Activated CD8-positive, alpha-beta T cell treated with anti-CD3 and anti-CD28 coated beads, Interleukin-2, amount 10 ng/mL, durations not matched to agents 7 days and 5 days (primary cell): ENCODE results near the gene D2HGDH. TPM values are rescaled to one million over a fixed set of nuclear protein-coding genes. Genes with fewer than 3 reads are reported as not detected.
"Not testable (repeated sequence)": the region's sequence is repeated elsewhere in the genome, so short reads cannot be mapped to it uniquely, and the experiment has no call there.

Experiments used
- ATAC-seq: fragments of 150-1000 bp; cut with Tn5 transposase; one replicate; pipeline ENCODE4 v1.10.0; 2021; ENCODE audit warnings: moderate library complexity
- CTCF ChIA-PET: fragments of 350-600 bp; sonication (Branson Sonifier 250); formaldehyde crosslinking; loops from one replicate; lab custom pipeline; 2021; ENCODE audit warnings: antibody characterized with exemption; lab: Charles Lee
- POLR2A ChIA-PET: fragments of 350-600 bp; sonication (Branson Sonifier 250); formaldehyde crosslinking; loops from one replicate; lab custom pipeline; 2021; ENCODE audit warnings: antibody characterized with exemption; lab: Charles Lee
- DNase-seq: peaks from one replicate; pipeline ENCODE4 v3.0.0-alpha.2; 2020
- H3K27ac Mint-ChIP-seq: one replicate; pipeline ENCODE4 v1.8.0; 2021; ENCODE audit warnings: mild to moderate bottlenecking, mixed read lengths
- H3K27me3 Mint-ChIP-seq: one replicate; pipeline ENCODE4 v1.8.0; 2021; ENCODE audit warnings: low read depth, mixed read lengths
- H3K36me3 Mint-ChIP-seq: one replicate; pipeline ENCODE4 v1.8.0; 2021; ENCODE audit warnings: low read depth, mixed read lengths
- H3K4me1 Mint-ChIP-seq: one replicate; pipeline ENCODE4 v1.8.0; 2021; ENCODE audit warnings: low read depth, mixed read lengths
- H3K4me3 Mint-ChIP-seq: one replicate; pipeline ENCODE4 v1.8.0; 2021; ENCODE audit warnings: mild to moderate bottlenecking, mixed read lengths
- H3K9me3 Mint-ChIP-seq: one replicate; pipeline ENCODE4 v1.8.0; 2022; ENCODE audit warnings: mixed read lengths; ENCODE audit not compliant: insufficient read depth
- total RNA-seq, 2 experiments: library from RNA; stranded (reverse); gene quantifications; one replicate each; pipeline ENCODE4 v1.2.3, GENCODE V29; 2021

The D2HGDH gene
- total RNA-seq, 2 experiments from 2014 or later: 26.3 to 28.0 TPM

GRCh38 chr2:241738040-241738686, 3.7 kb downstream of the D2HGDH start:
- Mint-ChIP-seq H3K9me3 (no peaks in the 10 kb centered on the region), H3K27ac (no peak overlapping the region), H3K4me1 (peaks cover 55% of the 10 kb centered on the region), H3K36me3 (peaks cover 10% of the 10 kb centered on the region), H3K4me3 (no peak overlapping the region), H3K27me3 (no peaks in the 10 kb centered on the region)
- ATAC-seq: no peak
- POLR2A ChIA-PET: no interaction called here
- DNase-seq: no peak
- CTCF ChIA-PET: interaction anchor here (1.2 kb wide), 1 partner anchor 8 kb away, joined by 3 read pairs; no protein-coding TSS in a partner anchor

DNA sequence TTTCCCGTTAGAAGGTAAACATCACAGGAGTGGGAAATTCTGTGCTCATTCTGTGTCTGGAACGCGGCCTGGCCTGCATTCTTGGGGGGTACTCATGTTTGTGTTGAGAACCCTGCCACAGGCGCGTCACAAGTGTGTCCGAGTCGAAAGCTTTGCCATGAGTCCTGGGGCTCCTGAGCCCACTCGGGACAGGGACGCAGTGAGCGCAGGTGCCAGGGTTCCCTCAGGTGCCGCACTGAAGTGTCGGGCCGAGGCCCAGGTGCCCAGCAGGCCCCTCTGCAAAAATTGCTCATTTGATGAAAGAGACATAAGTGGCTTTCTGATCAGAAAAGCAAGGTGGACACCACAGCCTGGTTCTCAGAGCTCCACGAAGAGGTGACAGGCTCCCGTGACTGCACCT, 4.7 kb downstream of the D2HGDH start:
- Mint-ChIP-seq H3K9me3 (no peaks in the 10 kb centered on the region), H3K27ac (no peak overlapping the region), H3K4me3 (no peak overlapping the region), H3K4me1 (peaks cover 55% of the 10 kb centered on the region), H3K36me3 (peaks cover 10% of the 10 kb centered on the region), H3K27me3 (no peaks in the 10 kb centered on the region)
- ATAC-seq (no peak), DNase-seq (no peak)
- POLR2A ChIA-PET: interaction anchor here (1.2 kb wide), 1 partner anchor 24 kb away, joined by 4 read pairs; no protein-coding TSS in a partner anchor
- CTCF ChIA-PET: interaction anchor here (0.9 to 1.3 kb wide), 3 partner anchors 37 to 135 kb away, joined by 3 read pairs; partner anchors contain the start of gene ING5

- Mint-ChIP-seq H3K27me3 (no peaks in the 10 kb centered on the region), H3K9me3 (no peaks in the 10 kb centered on the region), H3K4me1 (peaks cover 53% of the 10 kb centered on the region), H3K4me3 (no peak overlapping the region), H3K36me3 (peaks cover 12% of the 10 kb centered on the region), H3K27ac (peak overlapping the region; percentile 56)
- no peak for ATAC-seq
- no peak for DNase-seq
- CTCF ChIA-PET: interaction anchor here (0.9 to 1.3 kb wide), 4 partner anchors 38 to 134 kb away, joined by 3 read pairs; partner anchors contain the start of gene ING5
- POLR2A ChIA-PET: interaction anchor here (1.1 to 1.2 kb wide), 2 partner anchors 23 kb away, joined by 4 to 5 read pairs; no protein-coding TSS in a partner anchor
These were observed 5.2 kb downstream of the D2HGDH start for GRCh38 chr2:241739651-241740050.

GRCh38 chr2:241741016-241741415, 6.6 kb downstream of the D2HGDH start:
- H3K4me1 Mint-ChIP-seq: peaks cover 49% of the 10 kb centered on the region
- H3K36me3 Mint-ChIP-seq: peaks cover 25% of the 10 kb centered on the region
- ATAC-seq (peak; percentile 56), DNase-seq (peak; percentile 47)
- POLR2A ChIA-PET: interaction anchor here (0.6 to 1.6 kb wide), 3 partner anchors 21 to 39 kb away, joined by 3 to 5 read pairs (median 5); partner anchors contain the start of gene ING5
- H3K4me3 Mint-ChIP-seq: no peak overlapping the region
- H3K9me3 Mint-ChIP-seq: no peaks in the 10 kb centered on the region
- CTCF ChIA-PET: interaction anchor here (0.9 to 1.2 kb wide), 2 partner anchors 64 to 128 kb away, joined by 3 read pairs; no protein-coding TSS in a partner anchor
- H3K27me3 Mint-ChIP-seq: no peaks in the 10 kb centered on the region
- H3K27ac Mint-ChIP-seq: peak overlapping the region; percentile 53

- Mint-ChIP-seq H3K27me3 (no peaks in the 10 kb centered on the region), H3K9me3 (no peaks in the 10 kb centered on the region), H3K36me3 (peaks cover 27% of the 10 kb centered on the region), H3K4me3 (no peak overlapping the region), H3K4me1 (peaks cover 42% of the 10 kb centered on the region), H3K27ac (no peak overlapping the region)
- DNase-seq (no peak), ATAC-seq (no peak)
- ChIA-PET CTCF (no interaction called here), POLR2A (interaction anchor here (0.6 kb wide), 1 partner anchor 41 kb away, joined by 3 read pairs; the partner anchor contains the start of gene ING5)
These were observed 8.0 kb downstream of the D2HGDH start for GRCh38 chr2:241742320-241742939.

GRCh38 chr2:241743008-241743407, 8.6 kb downstream of the D2HGDH start:
- DNase-seq, CTCF ChIA-PET, ATAC-seq: not testable (repeated sequence)

DNA sequence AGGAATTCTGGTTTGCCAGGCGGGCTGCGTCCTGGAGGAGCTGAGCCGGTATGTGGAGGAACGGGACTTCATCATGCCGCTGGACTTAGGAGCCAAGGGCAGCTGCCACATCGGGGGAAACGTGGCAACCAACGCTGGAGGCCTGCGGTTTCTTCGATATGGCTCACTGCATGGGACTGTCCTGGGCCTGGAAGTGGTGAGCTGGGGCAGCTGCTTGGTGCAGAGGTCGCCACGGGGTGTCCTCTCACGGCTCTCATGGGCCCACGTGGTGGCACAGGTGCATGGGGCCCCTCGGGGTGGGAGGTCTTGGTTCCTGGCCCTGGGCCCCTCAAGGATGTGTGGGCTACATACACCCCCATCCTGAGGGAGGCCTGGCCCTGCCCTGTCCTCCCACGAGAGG, 9.2 kb downstream of the D2HGDH start:
- ATAC-seq (no peak), DNase-seq (no peak)
- ChIA-PET CTCF (no interaction called here), POLR2A (no interaction called here)
- H3K36me3 Mint-ChIP-seq: peaks cover 28% of the 10 kb centered on the region
- H3K9me3 Mint-ChIP-seq: no peaks in the 10 kb centered on the region
- peaks cover 35% of the 10 kb centered on the region for H3K4me1 Mint-ChIP-seq
- no peak overlapping the region for H3K4me3 Mint-ChIP-seq
- no peak overlapping the region for H3K27ac Mint-ChIP-seq
- no peaks in the 10 kb centered on the region for H3K27me3 Mint-ChIP-seq

More at GRCh38 chr2:241743008-241743407, 8.6 kb downstream of the D2HGDH start:
- H3K27ac Mint-ChIP-seq, POLR2A ChIA-PET, H3K27me3 Mint-ChIP-seq, H3K9me3 Mint-ChIP-seq, H3K4me3 Mint-ChIP-seq: not testable (repeated sequence)
- Mint-ChIP-seq H3K4me1 (peaks cover 37% of the 10 kb centered on the region), H3K36me3 (peaks cover 30% of the 10 kb centered on the region)

GRCh38 chr2:241744028-241744754, 9.8 kb downstream of the D2HGDH start:
- ChIA-PET CTCF (no interaction called here), POLR2A (no interaction called here)
- Mint-ChIP-seq H3K9me3 (no peaks in the 10 kb centered on the region), H3K27ac (no peak overlapping the region), H3K4me3 (no peak overlapping the region), H3K27me3 (no peaks in the 10 kb centered on the region), H3K36me3 (peaks cover 27% of the 10 kb centered on the region), H3K4me1 (peaks cover 29% of the 10 kb centered on the region)
- ATAC-seq: no peak
- no peak for DNase-seq

DNA sequence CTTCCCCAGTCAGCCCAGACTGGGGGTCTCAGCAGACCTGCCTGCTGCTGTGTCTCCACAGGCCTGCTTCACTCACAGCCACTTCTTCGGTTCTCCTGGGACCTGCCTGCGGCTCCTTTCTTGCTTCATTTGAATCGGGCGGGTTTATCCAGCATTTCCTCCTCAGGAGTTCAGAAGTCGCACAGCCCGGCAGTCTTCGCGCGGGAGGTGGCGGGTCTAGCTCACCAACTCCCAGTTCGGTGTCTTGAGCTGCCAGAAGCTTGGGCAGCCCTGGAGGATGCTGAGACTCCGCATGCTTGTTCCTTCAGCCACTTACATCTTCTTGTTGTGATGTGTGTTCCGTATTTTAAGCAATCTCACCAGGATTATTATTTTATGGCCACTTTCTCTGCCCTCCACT, 10.8 kb downstream of the D2HGDH start:
- Mint-ChIP-seq H3K9me3 (no peaks in the 10 kb centered on the region), H3K4me3 (no peak overlapping the region), H3K27ac (no peak overlapping the region), H3K4me1 (peaks cover 18% of the 10 kb centered on the region), H3K27me3 (no peaks in the 10 kb centered on the region), H3K36me3 (peaks cover 31% of the 10 kb centered on the region)
- ChIA-PET CTCF (no interaction called here), POLR2A (interaction anchor here (1.1 kb wide), 1 partner anchor 9 kb away, joined by 3 read pairs; no protein-coding TSS in a partner anchor)
- no peak for ATAC-seq
- no peak for DNase-seq

DNA sequence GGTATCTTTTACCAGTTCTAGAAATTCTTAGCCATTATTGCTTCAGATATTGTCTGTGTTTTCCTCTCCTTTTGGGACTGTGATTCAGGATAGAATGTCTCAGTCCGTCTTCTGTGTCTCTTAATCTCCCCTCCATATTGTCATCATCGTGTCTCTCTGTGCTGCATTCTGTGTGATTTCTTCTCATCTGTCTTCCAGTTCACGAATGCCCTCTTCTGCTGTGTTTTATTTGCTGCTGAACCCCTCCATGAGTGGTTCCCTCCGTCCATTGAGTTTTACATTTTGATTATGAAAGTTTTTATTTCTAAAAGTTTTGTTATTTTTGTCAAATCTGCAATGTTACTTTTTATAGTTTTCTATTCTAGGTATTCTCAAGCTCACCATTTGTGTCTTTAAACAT, 11.7 kb downstream of the D2HGDH start:
- H3K36me3 Mint-ChIP-seq: peaks cover 31% of the 10 kb centered on the region
- no peaks in the 10 kb centered on the region for H3K9me3 Mint-ChIP-seq
- H3K4me3 Mint-ChIP-seq: no peak overlapping the region
- H3K27ac Mint-ChIP-seq: no peak overlapping the region
- peaks cover 12% of the 10 kb centered on the region for H3K4me1 Mint-ChIP-seq
- DNase-seq: no peak
- no peaks in the 10 kb centered on the region for H3K27me3 Mint-ChIP-seq
- ATAC-seq: no peak
- ChIA-PET CTCF (interaction anchor here (0.7 kb wide), 1 partner anchor 8 kb away, joined by 3 read pairs; no protein-coding TSS in a partner anchor), POLR2A (interaction anchor here (1.1 kb wide), 1 partner anchor 10 kb away, joined by 3 read pairs; no protein-coding TSS in a partner anchor)

DNA sequence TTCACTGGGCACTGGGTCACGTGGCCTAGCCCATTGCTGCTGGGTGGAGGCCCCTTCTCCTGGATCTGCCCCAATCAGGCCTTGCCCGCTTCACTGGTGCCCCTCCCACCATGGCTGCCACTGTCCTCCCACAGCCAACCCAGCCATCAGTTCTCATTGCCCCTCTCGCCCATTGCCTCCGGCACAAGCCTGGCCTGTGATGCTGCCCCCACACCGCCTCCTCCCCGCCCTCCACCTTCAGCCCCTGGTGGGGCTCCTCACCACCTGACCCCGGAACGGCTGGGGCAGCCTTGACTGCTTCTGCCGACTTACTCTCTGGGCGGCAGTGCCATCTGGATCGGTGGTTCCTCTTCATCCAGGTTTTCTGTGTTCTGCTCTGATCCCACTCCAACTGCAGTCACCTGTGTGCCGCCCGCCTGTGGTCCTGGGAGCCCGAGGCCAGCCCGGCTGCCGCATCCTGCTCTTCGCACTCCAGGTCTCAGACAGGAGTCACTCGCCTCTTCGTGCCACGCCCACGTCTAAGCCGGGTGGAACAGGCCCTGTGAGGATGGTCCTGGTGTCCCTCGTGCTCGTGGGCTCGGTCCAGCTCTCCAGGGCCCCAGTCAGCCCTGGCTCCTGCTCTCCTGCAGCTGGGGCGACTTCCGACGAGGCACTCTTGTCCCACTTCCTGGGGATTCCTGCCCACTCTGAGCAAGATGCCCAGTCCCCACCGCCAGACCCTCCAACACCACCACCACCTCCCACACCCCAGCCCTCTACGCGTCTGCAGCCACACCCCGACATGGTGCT, 14.2 kb downstream of the D2HGDH start:
- POLR2A ChIA-PET: no interaction called here
- Mint-ChIP-seq H3K4me1 (peaks cover 4% of the 10 kb centered on the region), H3K36me3 (peaks cover 37% of the 10 kb centered on the region), H3K4me3 (no peak overlapping the region), H3K9me3 (no peaks in the 10 kb centered on the region), H3K27me3 (no peaks in the 10 kb centered on the region), H3K27ac (no peak overlapping the region)
- no peak for DNase-seq
- CTCF ChIA-PET: no interaction called here
- ATAC-seq: no peak
